Lower lobe of right lung (tissue), 1 donor: ENCODE measurements around the gene SMARCB1. TPM values are rescaled to one million over a fixed set of nuclear protein-coding genes. Genes with fewer than 3 reads are reported as not detected.

Experiments
- total RNA-seq: library from RNA; stranded (reverse); fragmentation: NEBNext Ultra II Directional; extraction: Animal tissue kit (Norgen Biotek cat#: 25700); gene quantifications from one replicate; pipeline ENCODE4 v1.2.1, GENCODE V29; 2021
- donor health status: DM: no; HTN: yes; CAD: no; lungs with severe emphysema.

The SMARCB1 gene
- total RNA-seq, 1 donor from 2014 or later, result 61.3 TPM

Other genes starting within 250 kb of the SMARCB1 start
- gene IGLL1, start 206.7 kb upstream of the SMARCB1 start, total RNA-seq, result not detected
- gene DRICH1, start 154.6 kb upstream of the SMARCB1 start, total RNA-seq, result 1.6 TPM
- gene RGL4, start 96.0 kb upstream of the SMARCB1 start, total RNA-seq, result 1.9 TPM
- 5.7 TPM for gene ZNF70, start 35.9 kb upstream of the SMARCB1 start, total RNA-seq
- gene VPREB3, start 32.5 kb upstream of the SMARCB1 start, total RNA-seq, result not detected
- 5.9 TPM for gene C22orf15, start 24.0 kb upstream of the SMARCB1 start, total RNA-seq
- gene CHCHD10, start 19.0 kb upstream of the SMARCB1 start, total RNA-seq, result 114 TPM
- gene MMP11, start 14.1 kb upstream of the SMARCB1 start, total RNA-seq, result 1.9 TPM
- 5.8 TPM for gene DERL3, start 52.0 kb downstream of the SMARCB1 start, total RNA-seq
- gene SLC2A11, start 70.9 kb downstream of the SMARCB1 start, total RNA-seq, result 12.7 TPM
- gene MIF, start 107.4 kb downstream of the SMARCB1 start, total RNA-seq, result 231 TPM
- 7.3 TPM for gene GSTT2B, start 174.2 kb downstream of the SMARCB1 start, total RNA-seq
- 2.9 TPM for gene DDTL, start 179.9 kb downstream of the SMARCB1 start, total RNA-seq
- gene DDT, start 187.5 kb downstream of the SMARCB1 start, total RNA-seq, result 102 TPM
- 3.0 TPM for gene GSTT2, start 193.2 kb downstream of the SMARCB1 start, total RNA-seq
- not detected for gene GSTT4, start 218.5 kb downstream of the SMARCB1 start, total RNA-seq
- gene CABIN1, start 224.3 kb downstream of the SMARCB1 start, total RNA-seq, result 88.7 TPM